Neural cell (in vitro differentiated cells): Measurements from ENCODE around the gene PPP1R14B.

Experiments
- CTCF ChIP-seq: fragments of 450-650 bp; IDR thresholded peaks from 2 replicates; pipeline ENCODE4 v1.5.1; 2014; ENCODE audit warnings: antibody characterized with exemption, mild to moderate bottlenecking, moderate library complexity; ENCODE audit not compliant: poor library complexity, severe bottlenecking
- EP300 ChIP-seq: fragments of 450-650 bp; conservative IDR thresholded peaks from 2 replicates; pipeline ENCODE4 v1.6.1; 2014; ENCODE audit warnings: antibody characterized with exemption, mild to moderate bottlenecking, moderate library complexity; ENCODE audit not compliant: poor library complexity, severe bottlenecking
- POLR2AphosphoS5 ChIP-seq: IDR thresholded peaks from 2 replicates; pipeline ENCODE4 v1.6.1; 2012
- RAD21 ChIP-seq: fragments of 450-650 bp; conservative IDR thresholded peaks from 2 replicates; pipeline ENCODE4 v1.6.1; 2014; ENCODE audit warnings: antibody characterized with exemption, mild to moderate bottlenecking, moderate library complexity
- REST ChIP-seq: IDR thresholded peaks from 2 replicates; pipeline ENCODE4 v1.6.1; 2012; ENCODE audit warnings: borderline replicate concordance
- SMC3 ChIP-seq: fragments of 450-650 bp; conservative IDR thresholded peaks from 2 replicates; pipeline ENCODE4 v1.6.1; 2014; ENCODE audit warnings: antibody characterized with exemption, mild to moderate bottlenecking, moderate library complexity; ENCODE audit not compliant: poor library complexity
- TAF1 ChIP-seq: IDR thresholded peaks from 2 replicates; pipeline ENCODE4 v1.6.1; 2012; ENCODE audit warnings: low read depth

- no peak for TF ChIP-seq TAF1
- no peak for TF ChIP-seq CTCF
- no peak for TF ChIP-seq EP300
- no peak for TF ChIP-seq RAD21
- TF ChIP-seq POLR2AphosphoS5: no peak
- TF ChIP-seq REST: no peak
- TF ChIP-seq SMC3: no peak
Observed at GRCh38 chr11:64243236-64243854, 3.4 kb downstream of the PPP1R14B start.
